Upper lobe of left lung (tissue), 4 donors: ENCODE results near the gene LGR5.

Experiments used
- CTCF ChIP-seq, 6 experiments: fragments of 450-650 bp in 4 of 6; fragments of 200-600 bp in 2 of 6; sonication (generic) in 2 of 6; IDR thresholded peaks; one replicate each; pipeline ENCODE4 v1.5.1; 2016 to 2019; ENCODE audit warnings: antibody characterized with exemption in 6 of 6
- EP300 ChIP-seq, 4 donors: sonication (generic); formaldehyde crosslinking; IDR thresholded peaks; one replicate each; pipeline ENCODE4 v1.5.1; 2017; ENCODE audit warnings: antibody characterized with exemption in 4 of 4, control low read depth in 2 of 4
- POLR2A ChIP-seq, 4 donors: fragments of 450-650 bp; IDR thresholded peaks; one replicate each; pipeline ENCODE4 v1.5.1; 2016 to 2017; ENCODE audit warnings: antibody characterized with exemption in 4 of 4, mild to moderate bottlenecking in 2 of 4
- POLR2AphosphoS5 ChIP-seq, 2 donors: sonication (generic); formaldehyde crosslinking; IDR thresholded peaks; one replicate each; pipeline ENCODE4 v1.5.1; 2017; ENCODE audit warnings: antibody characterized with exemption in 2 of 2

GRCh38 chr12:71484272-71484905 is 44.8 kb downstream of the LGR5 start:
- TF ChIP-seq POLR2AphosphoS5 (IDR thresholded peaks at IDR 0.05) (no peak), CTCF (IDR thresholded peaks at IDR 0.05) (no peak), EP300 (IDR thresholded peaks at IDR 0.05) (no peak), POLR2A (IDR thresholded peaks at IDR 0.05) (no peak)
